Measurements from ENCODE around the gene HECTD4.

Gene HECTD4

GRCh38 chr12:112151766-112152541 lies 230.3 kb downstream of the HECTD4 start:
- ChIA-PET CTCF (interaction anchor here (0.6 kb wide), 2 partner anchors 108 to 305 kb away, joined by 3 to 10 read pairs; no protein-coding TSS in a partner anchor), POLR2A (no interaction called here)
- no peak for TF ChIP-seq TARDBP (IDR thresholded peaks at IDR 0.05)
- no peak for TF ChIP-seq PKNOX1 (IDR thresholded peaks at IDR 0.05)
- no peak for TF ChIP-seq LEF1 (IDR thresholded peaks at IDR 0.05; ENCODE audit: borderline replicate concordance)
- no peak for TF ChIP-seq ZNF384 (IDR thresholded peaks at IDR 0.05)
- TF ChIP-seq HDGF (IDR thresholded peaks at IDR 0.05; ENCODE audit: borderline replicate concordance), result no peak
- no peak for TF ChIP-seq FOXM1 (IDR thresholded peaks at IDR 0.05; ENCODE audit: borderline replicate concordance)
- TF ChIP-seq FOXA1 (IDR thresholded peaks at IDR 0.05), result no peak
- TF ChIP-seq BHLHE40 (IDR thresholded peaks at IDR 0.05; ENCODE audit: borderline replicate concordance), result no peak
- no peak for TF ChIP-seq ARNT (IDR thresholded peaks at IDR 0.05)
- TF ChIP-seq FOXK2 (IDR thresholded peaks at IDR 0.05), result no peak
- no peak for TF ChIP-seq ELF4 (IDR thresholded peaks at IDR 0.05)
- TF ChIP-seq CTBP1 (IDR thresholded peaks at IDR 0.05; ENCODE audit: borderline replicate concordance), result no peak
- TF ChIP-seq SP1 (IDR thresholded peaks at IDR 0.05), result no peak
- no peak for TF ChIP-seq NFRKB (IDR thresholded peaks at IDR 0.05)
- TF ChIP-seq SUZ12 (IDR thresholded peaks at IDR 0.05), result no peak
- TF ChIP-seq L3MBTL2 (conservative IDR thresholded peaks at IDR 0.05), result no peak
- no peak for DNase-seq (ENCODE audit: extremely low spot score)

DNA sequence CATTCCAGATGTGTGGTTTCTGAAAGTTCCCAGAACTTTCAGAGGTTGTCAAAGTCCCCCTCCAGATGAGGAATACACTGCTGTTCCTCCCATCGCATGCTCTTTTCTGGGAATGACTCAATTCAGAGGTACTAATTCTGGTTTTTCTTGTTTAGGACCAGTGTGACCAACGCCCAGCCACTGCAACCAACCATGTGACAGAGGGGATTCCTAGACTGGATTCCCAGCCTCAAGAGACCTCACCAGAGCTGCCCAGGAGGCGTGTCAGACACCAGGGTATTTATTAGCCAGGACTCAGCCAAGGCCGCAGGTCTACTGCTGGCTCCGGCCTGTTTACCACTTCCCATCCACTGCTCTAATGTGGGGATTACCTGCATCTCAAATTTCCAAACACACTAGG lies 232.6 kb downstream of the HECTD4 start:
- no peak for DNase-seq (ENCODE audit: extremely low spot score)
- TF ChIP-seq BHLHE40 (IDR thresholded peaks at IDR 0.05; ENCODE audit: borderline replicate concordance), result no peak
- no peak for TF ChIP-seq FOXM1 (IDR thresholded peaks at IDR 0.05; ENCODE audit: borderline replicate concordance)
- TF ChIP-seq FOXA1 (IDR thresholded peaks at IDR 0.05), result no peak
- TF ChIP-seq ZNF384 (IDR thresholded peaks at IDR 0.05), result no peak
- TF ChIP-seq ELF4 (IDR thresholded peaks at IDR 0.05), result no peak
- no peak for TF ChIP-seq L3MBTL2 (conservative IDR thresholded peaks at IDR 0.05)
- no peak for TF ChIP-seq SP1 (IDR thresholded peaks at IDR 0.05)
- TF ChIP-seq NFRKB (IDR thresholded peaks at IDR 0.05), result no peak
- no peak for TF ChIP-seq HDGF (IDR thresholded peaks at IDR 0.05; ENCODE audit: borderline replicate concordance)
- TF ChIP-seq SUZ12 (IDR thresholded peaks at IDR 0.05), result no peak
- no peak for TF ChIP-seq PKNOX1 (IDR thresholded peaks at IDR 0.05)
- no peak for TF ChIP-seq ARNT (IDR thresholded peaks at IDR 0.05)
- no peak for TF ChIP-seq LEF1 (IDR thresholded peaks at IDR 0.05; ENCODE audit: borderline replicate concordance)
- CTCF ChIA-PET, result no interaction called here
- POLR2A ChIA-PET, result no interaction called here

- POLR2A ChIA-PET, result no interaction called here
- no peak for DNase-seq (ENCODE audit: extremely low spot score)
- CTCF ChIA-PET, result no interaction called here
- TF ChIP-seq FOXM1 (IDR thresholded peaks at IDR 0.05; ENCODE audit: borderline replicate concordance), result no peak
- no peak for TF ChIP-seq NFRKB (IDR thresholded peaks at IDR 0.05)
- TF ChIP-seq CTBP1 (IDR thresholded peaks at IDR 0.05; ENCODE audit: borderline replicate concordance), result no peak
- no peak for TF ChIP-seq SP1 (IDR thresholded peaks at IDR 0.05)
- no peak for TF ChIP-seq FOXK2 (IDR thresholded peaks at IDR 0.05)
- no peak for TF ChIP-seq FOXA1 (IDR thresholded peaks at IDR 0.05)
- no peak for TF ChIP-seq PKNOX1 (IDR thresholded peaks at IDR 0.05)
- TF ChIP-seq LEF1 (IDR thresholded peaks at IDR 0.05; ENCODE audit: borderline replicate concordance), result no peak
- no peak for TF ChIP-seq L3MBTL2 (conservative IDR thresholded peaks at IDR 0.05)
- no peak for TF ChIP-seq BHLHE40 (IDR thresholded peaks at IDR 0.05; ENCODE audit: borderline replicate concordance)
- TF ChIP-seq ELF4 (IDR thresholded peaks at IDR 0.05), result no peak
- no peak for TF ChIP-seq SUZ12 (IDR thresholded peaks at IDR 0.05)
These were observed 234.2 kb downstream of the HECTD4 start for GRCh38 chr12:112148031-112148513.

- TF ChIP-seq ARNT (IDR thresholded peaks at IDR 0.05) (no peak), HDGF (IDR thresholded peaks at IDR 0.05; ENCODE audit: borderline replicate concordance) (no peak), BHLHE40 (IDR thresholded peaks at IDR 0.05; ENCODE audit: borderline replicate concordance) (no peak), FOXM1 (IDR thresholded peaks at IDR 0.05; ENCODE audit: borderline replicate concordance) (no peak), NFRKB (IDR thresholded peaks at IDR 0.05) (no peak), ZNF384 (IDR thresholded peaks at IDR 0.05) (no peak), FOXK2 (IDR thresholded peaks at IDR 0.05) (no peak), PKNOX1 (IDR thresholded peaks at IDR 0.05) (no peak), CTBP1 (IDR thresholded peaks at IDR 0.05; ENCODE audit: borderline replicate concordance) (no peak), LEF1 (IDR thresholded peaks at IDR 0.05; ENCODE audit: borderline replicate concordance) (no peak), L3MBTL2 (conservative IDR thresholded peaks at IDR 0.05) (no peak), SP1 (IDR thresholded peaks at IDR 0.05) (no peak), ELF4 (IDR thresholded peaks at IDR 0.05) (no peak), SUZ12 (IDR thresholded peaks at IDR 0.05) (no peak), TARDBP (IDR thresholded peaks at IDR 0.05) (no peak), FOXA1 (IDR thresholded peaks at IDR 0.05) (no peak)
- no peak for DNase-seq (ENCODE audit: extremely low spot score)
- ChIA-PET POLR2A (no interaction called here), CTCF (interaction anchor here (0.6 kb wide), 1 partner anchor 848 kb away, joined by 3 read pairs; no protein-coding TSS in a partner anchor)
These were observed 236.1 kb downstream of the HECTD4 start for GRCh38 chr12:112146123-112146522.

GRCh38 chr12:112140728-112141127 lies 241.5 kb downstream of the HECTD4 start:
- no peak for DNase-seq (ENCODE audit: extremely low spot score)
- POLR2A ChIA-PET, result no interaction called here
- TF ChIP-seq HDGF (IDR thresholded peaks at IDR 0.05; ENCODE audit: borderline replicate concordance), result no peak
- no peak for TF ChIP-seq SP1 (IDR thresholded peaks at IDR 0.05)
- TF ChIP-seq LEF1 (IDR thresholded peaks at IDR 0.05; ENCODE audit: borderline replicate concordance), result no peak
- no peak for TF ChIP-seq CTBP1 (IDR thresholded peaks at IDR 0.05; ENCODE audit: borderline replicate concordance)
- no peak for TF ChIP-seq FOXK2 (IDR thresholded peaks at IDR 0.05)
- no peak for TF ChIP-seq BHLHE40 (IDR thresholded peaks at IDR 0.05; ENCODE audit: borderline replicate concordance)
- TF ChIP-seq L3MBTL2 (conservative IDR thresholded peaks at IDR 0.05), result no peak
- no peak for TF ChIP-seq ZNF384 (IDR thresholded peaks at IDR 0.05)
- TF ChIP-seq FOXM1 (IDR thresholded peaks at IDR 0.05; ENCODE audit: borderline replicate concordance), result no peak
- TF ChIP-seq SUZ12 (IDR thresholded peaks at IDR 0.05), result no peak
- no peak for TF ChIP-seq NFRKB (IDR thresholded peaks at IDR 0.05)
- no peak for TF ChIP-seq ARNT (IDR thresholded peaks at IDR 0.05)
- CTCF ChIA-PET, result no interaction called here

Measured in HEK293T (cell line).